SK-N-SH treated with all-trans-retinoic acid at 6 μM for 48 hours (cell line): Measurements from ENCODE around the gene UBA52.

ENCODE experiments used
- ATAC-seq: fragments of 200-7000 bp; cut with Tn5 transposase; 3 replicates; pipeline ENCODE4 v1.9.1; 2020; ENCODE audit warnings: mild to moderate bottlenecking, moderate library complexity
- ARNTL ChIP-seq: fragments of 450-650 bp; formaldehyde crosslinking; IDR thresholded peaks from 2 replicates; pipeline ENCODE4 v1.5.0; 2020; ENCODE audit warnings: low read depth, mild to moderate bottlenecking, moderate library complexity, borderline replicate concordance
- BACH2 ChIP-seq: fragments of 250-450 bp; sonication (Bioruptor Pico); IDR thresholded peaks from 2 replicates; pipeline ENCODE4 v1.9.0; 2021; ENCODE audit warnings: mild to moderate bottlenecking, borderline replicate concordance
- CSDC2 ChIP-seq: fragments of 250-450 bp; sonication (Bioruptor Pico); IDR thresholded peaks from 2 replicates; pipeline ENCODE4 v1.5.0; 2020; ENCODE audit warnings: mild to moderate bottlenecking, moderate library complexity
- ESRRG ChIP-seq: fragments of 250-450 bp; sonication (Bioruptor Pico); IDR thresholded peaks from 2 replicates; pipeline ENCODE4 v1.6.1; 2021; ENCODE audit warnings: mild to moderate bottlenecking
- GLIS3 ChIP-seq: fragments of 250-450 bp; sonication (Bioruptor Pico); IDR thresholded peaks from 2 replicates; pipeline ENCODE4 v1.5.0; 2020; ENCODE audit warnings: mild to moderate bottlenecking, moderate library complexity
- ISL1 ChIP-seq: fragments of 250-450 bp; sonication (Bioruptor Pico); IDR thresholded peaks from 2 replicates; pipeline ENCODE4 v2.1.2; 2022; ENCODE audit warnings: mild to moderate bottlenecking, moderate library complexity
- OSR1 ChIP-seq: fragments of 250-450 bp; sonication (Bioruptor Pico); IDR thresholded peaks from 2 replicates; pipeline ENCODE4 v1.8.0; 2022; ENCODE audit warnings: moderate library complexity, mild to moderate bottlenecking, inconsistent platforms
- PPARA ChIP-seq: fragments of 250-450 bp; sonication (Bioruptor Pico); IDR thresholded peaks from 2 replicates; pipeline ENCODE4 v1.5.0; 2020; ENCODE audit warnings: mild to moderate bottlenecking, borderline replicate concordance
- RARB ChIP-seq: fragments of 250-450 bp; sonication (Bioruptor Pico); IDR thresholded peaks from 2 replicates; pipeline ENCODE4 v1.8.0; 2021; ENCODE audit warnings: mild to moderate bottlenecking, moderate library complexity
- SNAI2 ChIP-seq: fragments of 250-450 bp; sonication (Bioruptor Pico); IDR thresholded peaks from 2 replicates; pipeline ENCODE4 v1.5.0; 2020; ENCODE audit warnings: mild to moderate bottlenecking, moderate library complexity
- TCF4 ChIP-seq: fragments of 250-450 bp; sonication (Bioruptor Pico); IDR thresholded peaks from 2 replicates; pipeline ENCODE4 v1.8.0; 2021; ENCODE audit warnings: mild to moderate bottlenecking, moderate library complexity, borderline replicate concordance
- TOX ChIP-seq: fragments of 250-450 bp; sonication (Bioruptor Pico); IDR thresholded peaks from 2 replicates; pipeline ENCODE4 v1.8.0; 2021; ENCODE audit warnings: mild to moderate bottlenecking, moderate library complexity, borderline replicate concordance
- ZC3H10 ChIP-seq: fragments of 250-450 bp; sonication (Bioruptor Pico); IDR thresholded peaks from 2 replicates; pipeline ENCODE4 v1.5.1; 2021; ENCODE audit warnings: mild to moderate bottlenecking, moderate library complexity
- ZFP3 ChIP-seq: fragments of 250-450 bp; sonication (Bioruptor Pico); IDR thresholded peaks from 2 replicates; pipeline ENCODE4 v1.5.0; 2020; ENCODE audit warnings: mild to moderate bottlenecking, moderate library complexity
- ZFP30 ChIP-seq: fragments of 450-650 bp; formaldehyde crosslinking; IDR thresholded peaks from 2 replicates; pipeline ENCODE4 v1.5.0; 2022; ENCODE audit warnings: mild to moderate bottlenecking, moderate library complexity
- ZNF70 ChIP-seq: fragments of 450-650 bp; formaldehyde crosslinking; IDR thresholded peaks from 2 replicates; pipeline ENCODE4 v1.5.0; 2020; ENCODE audit warnings: mild to moderate bottlenecking, moderate library complexity
- ZNF8 ChIP-seq: fragments of 450-650 bp; formaldehyde crosslinking; IDR thresholded peaks from 2 replicates; pipeline ENCODE4 v1.5.0; 2020; ENCODE audit warnings: mild to moderate bottlenecking, moderate library complexity
- TF ChIP-seq, protein P1 (sequence below): fragments of 250-450 bp; sonication (Bioruptor Pico); IDR thresholded peaks from 2 replicates; pipeline ENCODE4 v1.5.0; 2020; ENCODE audit warnings: mild to moderate bottlenecking, moderate library complexity
- TF ChIP-seq, protein P2 (sequence below): fragments of 250-450 bp; sonication (Bioruptor Pico); IDR thresholded peaks from 2 replicates; pipeline ENCODE4 v1.5.1; 2021; ENCODE audit warnings: mild to moderate bottlenecking, moderate library complexity
- TF ChIP-seq, protein P3 (sequence below): fragments of 250-450 bp; sonication (Bioruptor Pico); IDR thresholded peaks from 2 replicates; pipeline ENCODE4 v1.5.1; 2020; ENCODE audit warnings: low read depth, mild to moderate bottlenecking, moderate library complexity
- TF ChIP-seq, protein P4 (sequence below): fragments of 250-450 bp; sonication (Bioruptor Pico); IDR thresholded peaks from 2 replicates; pipeline ENCODE4 v1.8.0; 2021; ENCODE audit warnings: low read depth, mild to moderate bottlenecking, moderate library complexity, borderline replicate concordance
- TF ChIP-seq, protein P5 (sequence below): fragments of 250-450 bp; sonication (Bioruptor Pico); IDR thresholded peaks from 2 replicates; pipeline ENCODE4 v1.8.0; 2020; ENCODE audit warnings: mild to moderate bottlenecking, moderate library complexity, borderline replicate concordance

Gene UBA52

DNA sequence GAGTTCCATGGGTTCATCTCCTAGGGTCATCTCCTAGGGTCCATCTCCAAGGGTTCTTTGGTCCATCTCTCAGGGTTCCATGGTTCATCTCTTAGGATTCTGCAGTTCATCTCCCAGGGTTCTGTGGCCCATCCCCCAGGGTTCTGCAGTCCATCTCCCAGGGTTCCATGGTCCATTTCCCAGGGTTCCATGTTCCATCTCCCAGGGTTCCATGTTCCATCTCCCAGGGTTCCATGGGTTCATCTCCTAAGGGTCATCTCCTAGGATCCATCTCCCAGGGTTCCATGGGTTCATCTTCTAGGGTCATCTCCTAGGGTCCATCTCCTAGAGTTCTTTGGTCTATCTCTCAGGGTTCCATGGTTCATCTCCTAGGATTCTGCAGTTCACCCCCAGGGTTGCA lies 45.9 kb downstream of the UBA52 start:
- ATAC-seq = no peak
- TF ChIP-seq BACH2 (CRISPR knock-in tag) (no peak), ESRRG (CRISPR knock-in tag) (no peak), GLIS3 (CRISPR knock-in tag) (no peak), ARNTL (no peak), ZC3H10 (CRISPR knock-in tag) (no peak), ZFP3 (CRISPR knock-in tag) (no peak)
- TF ChIP-seq, protein P1, sequence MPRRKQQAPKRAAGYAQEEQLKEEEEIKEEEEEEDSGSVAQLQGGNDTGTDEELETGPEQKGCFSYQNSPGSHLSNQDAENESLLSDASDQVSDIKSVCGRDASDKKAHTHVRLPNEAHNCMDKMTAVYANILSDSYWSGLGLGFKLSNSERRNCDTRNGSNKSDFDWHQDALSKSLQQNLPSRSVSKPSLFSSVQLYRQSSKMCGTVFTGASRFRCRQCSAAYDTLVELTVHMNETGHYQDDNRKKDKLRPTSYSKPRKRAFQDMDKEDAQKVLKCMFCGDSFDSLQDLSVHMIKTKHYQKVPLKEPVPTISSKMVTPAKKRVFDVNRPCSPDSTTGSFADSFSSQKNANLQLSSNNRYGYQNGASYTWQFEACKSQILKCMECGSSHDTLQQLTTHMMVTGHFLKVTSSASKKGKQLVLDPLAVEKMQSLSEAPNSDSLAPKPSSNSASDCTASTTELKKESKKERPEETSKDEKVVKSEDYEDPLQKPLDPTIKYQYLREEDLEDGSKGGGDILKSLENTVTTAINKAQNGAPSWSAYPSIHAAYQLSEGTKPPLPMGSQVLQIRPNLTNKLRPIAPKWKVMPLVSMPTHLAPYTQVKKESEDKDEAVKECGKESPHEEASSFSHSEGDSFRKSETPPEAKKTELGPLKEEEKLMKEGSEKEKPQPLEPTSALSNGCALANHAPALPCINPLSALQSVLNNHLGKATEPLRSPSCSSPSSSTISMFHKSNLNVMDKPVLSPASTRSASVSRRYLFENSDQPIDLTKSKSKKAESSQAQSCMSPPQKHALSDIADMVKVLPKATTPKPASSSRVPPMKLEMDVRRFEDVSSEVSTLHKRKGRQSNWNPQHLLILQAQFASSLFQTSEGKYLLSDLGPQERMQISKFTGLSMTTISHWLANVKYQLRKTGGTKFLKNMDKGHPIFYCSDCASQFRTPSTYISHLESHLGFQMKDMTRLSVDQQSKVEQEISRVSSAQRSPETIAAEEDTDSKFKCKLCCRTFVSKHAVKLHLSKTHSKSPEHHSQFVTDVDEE (CRISPR knock-in tag) = no peak
- TF ChIP-seq, protein P2, sequence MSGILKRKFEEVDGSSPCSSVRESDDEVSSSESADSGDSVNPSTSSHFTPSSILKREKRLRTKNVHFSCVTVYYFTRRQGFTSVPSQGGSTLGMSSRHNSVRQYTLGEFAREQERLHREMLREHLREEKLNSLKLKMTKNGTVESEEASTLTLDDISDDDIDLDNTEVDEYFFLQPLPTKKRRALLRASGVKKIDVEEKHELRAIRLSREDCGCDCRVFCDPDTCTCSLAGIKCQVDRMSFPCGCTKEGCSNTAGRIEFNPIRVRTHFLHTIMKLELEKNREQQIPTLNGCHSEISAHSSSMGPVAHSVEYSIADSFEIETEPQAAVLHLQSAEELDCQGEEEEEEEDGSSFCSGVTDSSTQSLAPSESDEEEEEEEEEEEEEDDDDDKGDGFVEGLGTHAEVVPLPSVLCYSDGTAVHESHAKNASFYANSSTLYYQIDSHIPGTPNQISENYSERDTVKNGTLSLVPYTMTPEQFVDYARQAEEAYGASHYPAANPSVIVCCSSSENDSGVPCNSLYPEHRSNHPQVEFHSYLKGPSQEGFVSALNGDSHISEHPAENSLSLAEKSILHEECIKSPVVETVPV (CRISPR knock-in tag) = no peak

DNA sequence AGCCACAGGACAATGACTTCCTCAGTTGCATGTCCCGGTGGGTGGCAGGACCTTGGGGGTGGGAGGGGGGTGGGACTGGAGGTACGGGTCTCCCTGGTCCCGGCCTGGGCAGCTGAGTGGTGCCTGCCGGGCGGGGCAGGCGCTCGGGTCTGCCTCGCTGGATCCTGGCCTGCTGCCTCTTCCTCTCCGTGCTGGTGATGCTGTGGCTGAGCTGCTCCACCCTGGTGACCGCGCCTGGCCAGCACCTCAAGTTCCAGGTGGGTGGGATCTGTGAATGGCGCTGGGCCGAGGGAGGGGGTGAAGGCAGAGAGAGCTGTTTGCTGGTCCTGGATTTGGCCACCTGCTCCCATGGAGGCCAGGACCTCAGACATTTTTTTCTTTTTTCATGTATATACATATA lies 46.6 kb downstream of the UBA52 start:
- TF ChIP-seq OSR1 (CRISPR knock-in tag) (no peak), ZFP3 (CRISPR knock-in tag) (no peak), ZFP30 (CRISPR knock-in tag) (no peak), ARNTL (no peak), PPARA (CRISPR knock-in tag) (no peak), ZNF70 (no peak), ZNF8 (CRISPR knock-in tag) (no peak), ISL1 (CRISPR knock-in tag) (no peak)
- no peak for ATAC-seq

DNA sequence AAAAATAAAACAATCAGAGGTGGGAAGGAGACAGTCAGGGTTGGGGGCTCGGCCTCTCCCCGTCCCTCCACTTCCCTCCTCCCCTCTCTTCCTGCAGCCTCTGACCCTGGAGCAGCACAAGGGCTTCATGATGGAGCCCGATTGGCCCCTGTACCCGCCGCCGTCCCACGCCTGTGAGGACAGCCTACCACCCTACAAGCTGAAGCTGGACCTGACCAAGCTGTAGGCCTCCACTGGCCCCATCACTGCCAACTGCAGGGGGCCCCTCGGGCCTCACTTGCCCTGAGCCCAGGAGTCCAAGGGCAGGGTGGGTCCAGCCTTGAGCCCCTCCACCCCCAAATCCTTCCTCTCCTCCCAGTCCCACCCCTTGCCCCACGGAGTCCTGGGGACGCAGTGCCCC lies 48.7 kb downstream of the UBA52 start:
- TF ChIP-seq OSR1 (CRISPR knock-in tag) = no peak
- TF ChIP-seq CSDC2 (CRISPR knock-in tag) = no peak
- TF ChIP-seq ZFP3 (CRISPR knock-in tag) = no peak
- TF ChIP-seq GLIS3 (CRISPR knock-in tag) = no peak
- TF ChIP-seq, protein P3, sequence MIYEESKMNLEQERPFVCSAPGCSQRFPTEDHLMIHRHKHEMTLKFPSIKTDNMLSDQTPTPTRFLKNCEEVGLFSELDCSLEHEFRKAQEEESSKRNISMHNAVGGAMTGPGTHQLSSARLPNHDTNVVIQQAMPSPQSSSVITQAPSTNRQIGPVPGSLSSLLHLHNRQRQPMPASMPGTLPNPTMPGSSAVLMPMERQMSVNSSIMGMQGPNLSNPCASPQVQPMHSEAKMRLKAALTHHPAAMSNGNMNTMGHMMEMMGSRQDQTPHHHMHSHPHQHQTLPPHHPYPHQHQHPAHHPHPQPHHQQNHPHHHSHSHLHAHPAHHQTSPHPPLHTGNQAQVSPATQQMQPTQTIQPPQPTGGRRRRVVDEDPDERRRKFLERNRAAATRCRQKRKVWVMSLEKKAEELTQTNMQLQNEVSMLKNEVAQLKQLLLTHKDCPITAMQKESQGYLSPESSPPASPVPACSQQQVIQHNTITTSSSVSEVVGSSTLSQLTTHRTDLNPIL (CRISPR knock-in tag) = no peak
- TF ChIP-seq ZC3H10 (CRISPR knock-in tag) = no peak
- no peak for TF ChIP-seq PPARA (CRISPR knock-in tag)
- no peak for TF ChIP-seq ESRRG (CRISPR knock-in tag)
- TF ChIP-seq TOX = no peak
- TF ChIP-seq SNAI2 (CRISPR knock-in tag) = no peak
- TF ChIP-seq TCF4 (CRISPR knock-in tag) = no peak
- TF ChIP-seq, protein P4, sequence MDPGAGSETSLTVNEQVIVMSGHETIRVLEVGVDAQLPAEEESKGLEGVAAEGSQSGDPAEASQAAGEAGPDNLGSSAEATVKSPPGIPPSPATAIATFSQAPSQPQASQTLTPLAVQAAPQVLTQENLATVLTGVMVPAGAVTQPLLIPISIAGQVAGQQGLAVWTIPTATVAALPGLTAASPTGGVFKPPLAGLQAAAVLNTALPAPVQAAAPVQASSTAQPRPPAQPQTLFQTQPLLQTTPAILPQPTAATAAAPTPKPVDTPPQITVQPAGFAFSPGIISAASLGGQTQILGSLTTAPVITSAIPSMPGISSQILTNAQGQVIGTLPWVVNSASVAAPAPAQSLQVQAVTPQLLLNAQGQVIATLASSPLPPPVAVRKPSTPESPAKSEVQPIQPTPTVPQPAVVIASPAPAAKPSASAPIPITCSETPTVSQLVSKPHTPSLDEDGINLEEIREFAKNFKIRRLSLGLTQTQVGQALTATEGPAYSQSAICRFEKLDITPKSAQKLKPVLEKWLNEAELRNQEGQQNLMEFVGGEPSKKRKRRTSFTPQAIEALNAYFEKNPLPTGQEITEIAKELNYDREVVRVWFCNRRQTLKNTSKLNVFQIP (CRISPR knock-in tag) = no peak
- no peak for TF ChIP-seq ISL1 (CRISPR knock-in tag)
- TF ChIP-seq RARB = no peak
- no peak for TF ChIP-seq BACH2 (CRISPR knock-in tag)
- TF ChIP-seq, protein P5, sequence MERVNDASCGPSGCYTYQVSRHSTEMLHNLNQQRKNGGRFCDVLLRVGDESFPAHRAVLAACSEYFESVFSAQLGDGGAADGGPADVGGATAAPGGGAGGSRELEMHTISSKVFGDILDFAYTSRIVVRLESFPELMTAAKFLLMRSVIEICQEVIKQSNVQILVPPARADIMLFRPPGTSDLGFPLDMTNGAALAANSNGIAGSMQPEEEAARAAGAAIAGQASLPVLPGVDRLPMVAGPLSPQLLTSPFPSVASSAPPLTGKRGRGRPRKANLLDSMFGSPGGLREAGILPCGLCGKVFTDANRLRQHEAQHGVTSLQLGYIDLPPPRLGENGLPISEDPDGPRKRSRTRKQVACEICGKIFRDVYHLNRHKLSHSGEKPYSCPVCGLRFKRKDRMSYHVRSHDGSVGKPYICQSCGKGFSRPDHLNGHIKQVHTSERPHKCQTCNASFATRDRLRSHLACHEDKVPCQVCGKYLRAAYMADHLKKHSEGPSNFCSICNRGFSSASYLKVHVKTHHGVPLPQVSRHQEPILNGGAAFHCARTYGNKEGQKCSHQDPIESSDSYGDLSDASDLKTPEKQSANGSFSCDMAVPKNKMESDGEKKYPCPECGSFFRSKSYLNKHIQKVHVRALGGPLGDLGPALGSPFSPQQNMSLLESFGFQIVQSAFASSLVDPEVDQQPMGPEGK (CRISPR knock-in tag) = no peak
- TF ChIP-seq, protein P2 (CRISPR knock-in tag) = no peak
- no peak for ATAC-seq
